H1 (cell line): ENCODE measurements around the gene PAQR5. TPM values are rescaled to one million over a fixed set of nuclear protein-coding genes. Genes with fewer than 3 reads are reported as not detected.

ENCODE experiments used
- CTCF ChIA-PET: fragments of 300-600 bp; sonication (Branson Sonifier 250); formaldehyde crosslinking; loops from one replicate; lab custom pipeline; 2021; ENCODE audit not compliant: partially characterized antibody; lab: Charles Lee
- POLR2A ChIA-PET: fragments of 300-600 bp; sonication (Branson Sonifier 250); formaldehyde crosslinking; loops from one replicate; lab custom pipeline; 2021; ENCODE audit warnings: inconsistent platforms; ENCODE audit not compliant: partially characterized antibody; lab: Charles Lee
- DNase-seq, 2 experiments: peaks; one replicate each; pipeline versions ENCODE4 v3.0.0 to v3.0.0-alpha.2; 2010 to 2022; ENCODE audit warnings: low spot score in 2 of 2, low read depth in 1 of 2, mixed read lengths in 1 of 2
- FAIRE-seq: peaks from 2 replicates; lab custom pipeline; 2011; peaks lifted over from hg19 to GRCh38; lab: Jason Lieb, UNC
- H2AFZ ChIP-seq: 2 replicates; pipeline ENCODE4 v1.8.1; 2012; ENCODE audit warnings: low read length, inconsistent platforms
- H2AK5ac ChIP-seq: 2 replicates; pipeline ENCODE4 v1.6.1; 2013; ENCODE audit warnings: low read depth, low read length
- H2BK120ac ChIP-seq: replicated peaks from 2 replicates; pipeline ENCODE3; 2013; ENCODE audit warnings: low read depth, low read length, inconsistent platforms
- H2BK12ac ChIP-seq: 2 replicates; pipeline ENCODE4 v1.6.1; 2013; ENCODE audit warnings: low read depth, low read length
- H2BK15ac ChIP-seq: 2 replicates; pipeline ENCODE4 v1.6.1; 2013; ENCODE audit warnings: low read length
- H2BK20ac ChIP-seq: 2 replicates; pipeline ENCODE4 v1.6.1; 2013; ENCODE audit warnings: low read length
- H2BK5ac ChIP-seq: 2 replicates; pipeline ENCODE4 v1.6.1; 2013; ENCODE audit warnings: low read depth, low read length
- H3K14ac ChIP-seq: 2 replicates; pipeline ENCODE4 v1.6.1; 2013; ENCODE audit warnings: inconsistent platforms; ENCODE audit not compliant: insufficient read length
- H3K18ac ChIP-seq: 2 replicates; pipeline ENCODE4 v1.6.1; 2013; ENCODE audit warnings: low read length; ENCODE audit errors: extremely low read depth
- H3K23ac ChIP-seq: 2 replicates; pipeline ENCODE4 v1.6.1; 2013; ENCODE audit warnings: inconsistent platforms; ENCODE audit not compliant: insufficient read length
- H3K23me2 ChIP-seq: 2 replicates; pipeline ENCODE4 v1.6.1; 2013; ENCODE audit warnings: low read depth, low read length
- H3K27ac ChIP-seq: 2 replicates; pipeline ENCODE4 v1.6.1; 2011; ENCODE audit warnings: low read depth, low read length, inconsistent platforms
- H3K27me3 ChIP-seq, 4 experiments: replicated peaks in 1 of 4; 1 replicate in 1 of 4; 2 replicates in 3 of 4; pipeline versions ENCODE4 v1.6.1 to v1.8.1; 2011 to 2013; ENCODE audit warnings: low read length in 3 of 4, mild to moderate bottlenecking in 3 of 4, inconsistent platforms in 2 of 4, mixed read lengths in 2 of 4, moderate library complexity in 1 of 4; ENCODE audit not compliant: control insufficient read depth in 3 of 4, insufficient read depth in 3 of 4; ENCODE audit errors: extremely low read depth in 1 of 4
- H3K36me3 ChIP-seq, 4 experiments: 2 replicates each; pipeline versions ENCODE4 v1.6.1 to v1.8.1; 2011 to 2013; ENCODE audit warnings: mild to moderate bottlenecking in 4 of 4, low read length in 3 of 4, moderate library complexity in 2 of 4, control low read depth in 1 of 4, inconsistent platforms in 1 of 4; ENCODE audit not compliant: insufficient read depth in 4 of 4, control insufficient read depth in 2 of 4
- H3K4ac ChIP-seq: replicated peaks from 2 replicates; pipeline ENCODE3; 2013; ENCODE audit warnings: low read length, low read depth, mixed read lengths, inconsistent platforms; ENCODE audit not compliant: insufficient read length
- H3K4me1 ChIP-seq, 4 experiments: replicated peaks in 1 of 4; 1 replicate in 1 of 4; 2 replicates in 3 of 4; pipeline versions ENCODE4 v1.6.1 to v1.8.1; 2011 to 2013; ENCODE audit warnings: low read length in 3 of 4, inconsistent platforms in 2 of 4, mixed read lengths in 1 of 4; ENCODE audit not compliant: insufficient read depth in 4 of 4, control insufficient read depth in 3 of 4
- H3K4me2 ChIP-seq, 2 experiments: 2 replicates each; pipeline versions ENCODE4 v1.6.1 to v1.8.1; 2011 to 2013; ENCODE audit warnings: low read depth in 2 of 2, low read length in 2 of 2, control low read depth in 1 of 2, inconsistent platforms in 1 of 2, mild to moderate bottlenecking in 1 of 2; ENCODE audit not compliant: insufficient read depth in 1 of 2
- H3K4me3 ChIP-seq, 4 experiments: fragments of 200-600, 300-600 bp in 1 of 4; sonication (generic), shearing (Covaris generic), sonication (Bioruptor Twin) in 1 of 4; 2 replicates each; pipeline versions ENCODE4 v1.5.1 to v1.8.1; 2011 to 2016; ENCODE audit warnings: low read length in 4 of 4, low read depth in 3 of 4, control low read depth in 2 of 4, inconsistent platforms in 2 of 4, mild to moderate bottlenecking in 2 of 4, mixed read lengths in 1 of 4, moderate library complexity in 1 of 4; ENCODE audit not compliant: insufficient read depth in 2 of 4; ENCODE audit errors: extremely low read depth in 1 of 4
- H3K56ac ChIP-seq: replicated peaks from 2 replicates; pipeline ENCODE3; 2013; ENCODE audit warnings: low read depth, mild to moderate bottlenecking, mixed read lengths, low read length, inconsistent platforms; ENCODE audit not compliant: insufficient read length
- H3K79me1 ChIP-seq: 2 replicates; pipeline ENCODE4 v1.6.1; 2013; ENCODE audit warnings: low read depth, low read length, control low read depth
- H3K79me2 ChIP-seq, 2 experiments: 2 replicates each; pipeline versions ENCODE4 v1.6.1 to v1.8.1; 2012 to 2013; ENCODE audit warnings: low read length in 2 of 2, mild to moderate bottlenecking in 2 of 2, inconsistent platforms in 1 of 2; ENCODE audit not compliant: insufficient read depth in 2 of 2, control insufficient read depth in 1 of 2
- H3K9ac ChIP-seq, 4 experiments: replicated peaks in 1 of 4; 1 replicate in 1 of 4; 2 replicates in 3 of 4; pipeline versions ENCODE4 v1.6.1 to v1.8.1; 2011 to 2013; ENCODE audit warnings: low read depth in 3 of 4, low read length in 3 of 4, control low read depth in 2 of 4, mild to moderate bottlenecking in 2 of 4, moderate library complexity in 2 of 4, inconsistent platforms in 1 of 4; ENCODE audit errors: extremely low read depth in 1 of 4
- H3K9me3 ChIP-seq, 2 experiments: 2 replicates each; pipeline versions ENCODE4 v1.6.1 to v1.8.1; 2012 to 2013; ENCODE audit warnings: mild to moderate bottlenecking in 2 of 2, moderate library complexity in 2 of 2, control low read depth in 1 of 2, inconsistent platforms in 1 of 2, low read depth in 1 of 2, low read length in 1 of 2, mixed read lengths in 1 of 2; ENCODE audit not compliant: insufficient read depth in 2 of 2
- H4K20me1 ChIP-seq, 2 experiments: replicated peaks in 1 of 2; 2 replicates each; pipeline versions ENCODE3 to v1.8.1; 2011 to 2013; ENCODE audit warnings: inconsistent platforms in 2 of 2, low read length in 2 of 2, mild to moderate bottlenecking in 1 of 2; ENCODE audit not compliant: insufficient read depth in 2 of 2, control insufficient read depth in 1 of 2
- H4K5ac ChIP-seq: 2 replicates; pipeline ENCODE4 v1.6.1; 2013; ENCODE audit warnings: low read length, low read depth, mixed read lengths, inconsistent platforms; ENCODE audit not compliant: insufficient read length
- H4K8ac ChIP-seq: 2 replicates; pipeline ENCODE4 v1.8.0; 2013; ENCODE audit warnings: mild to moderate bottlenecking, moderate library complexity, low read length, inconsistent platforms; ENCODE audit not compliant: insufficient read depth; ENCODE audit errors: extremely low read depth
- H4K91ac ChIP-seq: replicated peaks from 2 replicates; pipeline ENCODE3; 2013; ENCODE audit warnings: low read length, mixed read lengths, inconsistent platforms; ENCODE audit not compliant: insufficient read length
- CTCF ChIP-seq, 3 experiments: IDR thresholded peaks; 1 replicate in 2 of 3; 2 replicates in 1 of 3; pipeline versions ENCODE4 v1.5.1 to v1.6.1; 2011; ENCODE audit warnings: low read length in 3 of 3, mild to moderate bottlenecking in 3 of 3, inconsistent platforms in 2 of 3, low read depth in 1 of 3, moderate library complexity in 1 of 3; ENCODE audit not compliant: insufficient read depth in 1 of 3; ENCODE audit errors: control extremely low read depth in 1 of 3
- JUND ChIP-seq: IDR thresholded peaks from 2 replicates; pipeline ENCODE4 v1.6.1; 2011; ENCODE audit warnings: mild to moderate bottlenecking, improper control_type of control experiment, low read length
- MAX ChIP-seq: IDR thresholded peaks from 2 replicates; pipeline ENCODE4 v1.6.1; 2012; ENCODE audit warnings: inconsistent platforms
- RAD21 ChIP-seq, 2 experiments: IDR thresholded peaks in 1 of 2; conservative IDR thresholded peaks in 1 of 2; 2 replicates each; pipeline ENCODE4 v1.6.1; 2011; ENCODE audit warnings: low read depth in 2 of 2, low read length in 2 of 2, improper control_type of control experiment in 1 of 2, inconsistent platforms in 1 of 2, mild to moderate bottlenecking in 1 of 2, moderate library complexity in 1 of 2
- WGBS, 2 experiments: shearing (Covaris generic) in 1 of 2; methylation state at CpG; one replicate each; pipeline versions ENCODE4 v1.1.6 to v1.1.7; 2013 to 2015; ENCODE audit warnings: low lambda C conversion rate in 2 of 2, mixed read lengths in 2 of 2, inconsistent platforms in 1 of 2, low coverage in 1 of 2, missing lambda C conversion rate in 1 of 2; ENCODE audit not compliant: insufficient replicate concordance in 2 of 2, insufficient coverage in 1 of 2, insufficient read length in 1 of 2; ENCODE audit errors: extremely low coverage in 1 of 2, missing lambda C conversion rate in 1 of 2; 5-methylcytosine and 5-hydroxymethylcytosine counted together
- polyA plus RNA-seq, 7 experiments: library from polyadenylated mRNA; depleted of rRNA in 3 of 7; stranded (reverse) in 5 of 7; unstranded in 2 of 7; fragments of >200 nt in 5 of 7; fragments of 200-250 nt in 2 of 7; gene quantifications; 1 replicate in 5 of 7; 2 replicates in 1 of 7; 4 replicates in 1 of 7; pipeline versions ENCODE4 v1.2.1 to v1.2.3, GENCODE V29; 2011 to 2013; ENCODE audit warnings: missing spikeins in 2 of 7, mixed read lengths in 2 of 7
- total RNA-seq: library from RNA; stranded (reverse); fragmentation: NEBNext Ultra II Directional; extraction: Animal tissue kit (Norgen Biotek cat#: 25700); gene quantifications from 2 replicates; pipeline ENCODE4 v1.2.1, GENCODE V29; 2021

PAQR5 gene
- total and polyA plus RNA-seq, 2 of the 8 experiments (the other 6 are each of a cell fraction or from before 2014, with no cell fraction given), result 8.7 to 18.1 TPM

- no peak overlapping the region for H3K56ac ChIP-seq
- ChIA-PET CTCF (interaction anchor here (0.9 to 2.3 kb wide), 6 partner anchors 15 to 353 kb away, joined by 3 to 10 read pairs (median 3); no protein-coding TSS in a partner anchor), POLR2A (interaction anchor here (2.9 kb wide), 1 partner anchor 42 kb away, joined by 13 read pairs; the partner anchor contains the start of gene RPLP1)
- H2BK15ac ChIP-seq, result no peak overlapping the region
- peaks cover 0 to 2% (median 0%) of the 10 kb centered on the region in 4 experiments; a peak in 1 of 7 replicates for H3K4me1 ChIP-seq
- H3K27me3 ChIP-seq, result no peaks in the 10 kb centered on the region
- H3K23me2 ChIP-seq, result peaks cover 4% of the 10 kb centered on the region; the same call in 1 of the 2 replicates
- no peak overlapping the region for H3K27ac ChIP-seq
- FAIRE-seq, result no peak
- no peak overlapping the region; the same call in 1 of the 2 replicates for H4K8ac ChIP-seq
- no peaks in the 10 kb centered on the region for H3K36me3 ChIP-seq
- no peaks in the 10 kb centered on the region for H3K9me3 ChIP-seq
- no peak overlapping the region for H3K9ac ChIP-seq
- H2BK5ac ChIP-seq, result no peak overlapping the region
- no peak overlapping the region for H3K4me2 ChIP-seq
- no peak overlapping the region for H2BK20ac ChIP-seq
- no peak overlapping the region for H3K4ac ChIP-seq
- no peak for DNase-seq
- no peak overlapping the region for H3K23ac ChIP-seq
- no peak overlapping the region for H2AFZ ChIP-seq
- no peak overlapping the region for H3K4me3 ChIP-seq
- peaks cover 0 to 7% of the 10 kb centered on the region in 2 experiments; a peak in 3 of 4 replicates for H3K79me2 ChIP-seq
- peak; percentile 61 to 75 (median 65) for TF ChIP-seq CTCF (IDR thresholded peaks at IDR 0.05; ENCODE audit: control extremely low read depth in 1 of 3, insufficient read depth in 1 of 3, low read depth in 1 of 3, low read length in 3 of 3)
- peak; percentile 72; the same call in 1 of the 2 replicates for TF ChIP-seq JUND
- no peak for TF ChIP-seq MAX
- TF ChIP-seq RAD21 (IDR thresholded peaks at IDR 0.05 in 1 of 2, conservative IDR thresholded peaks at IDR 0.05 in 1 of 2; ENCODE audit: low read depth in 2 of 2, low read length in 2 of 2), result peak; percentile 80 to 83
- no peaks in the 10 kb centered on the region for H3K79me1 ChIP-seq
- H3K14ac ChIP-seq, result no peak overlapping the region
- H3K18ac ChIP-seq, result no peak overlapping the region
- no peak overlapping the region for H2BK120ac ChIP-seq
- H4K5ac ChIP-seq, result no peak overlapping the region
- H2AK5ac ChIP-seq, result no peak overlapping the region
- H4K91ac ChIP-seq, result no peak overlapping the region
- no peak overlapping the region for H2BK12ac ChIP-seq
- H4K20me1 ChIP-seq, result peaks cover 0 to under 1% of the 10 kb centered on the region in 2 experiments
- 62% methylated on average over 8 of the region's 9 CpGs; no CpG with 5 or more reads in 1 of the 2 experiments for WGBS, 2 experiments
Measured at GRCh38 chr15:69410248-69410874, 111.6 kb downstream of the PAQR5 start.
